ENCODE measurements around the gene MAP2K3. TPM values are rescaled to one million over a fixed set of nuclear protein-coding genes. Genes with fewer than 3 reads are reported as not detected.

The MAP2K3 gene
- total RNA-seq, 2 experiments from 2014 or later = 122 to 123 TPM

Other genes starting within 250 kb of the MAP2K3 start
- gene USP22, start 241.7 kb upstream of the MAP2K3 start, total RNA-seq = 100 to 1,000 TPM; 148 to 173 TPM
- gene DHRS7B, start 157.7 kb upstream of the MAP2K3 start, total RNA-seq = 10 to 100 TPM; 12.8 to 15.0 TPM
- gene TMEM11, start 70.5 kb upstream of the MAP2K3 start, total RNA-seq = 10 to 100 TPM; 28.9 to 40.4 TPM
- gene NATD1, start 31.3 kb upstream of the MAP2K3 start, total RNA-seq = 1 to 10 TPM; 1.5 to 1.7 TPM
- not detected for gene KCNJ12, start 91.6 kb downstream of the MAP2K3 start, total RNA-seq

Data from activated CD4-positive, alpha-beta T cell treated with anti-CD3 and anti-CD28 coated beads for 36 hours (primary cell).